Measurements from ENCODE around the gene LRRC8E. TPM values are rescaled to one million over a fixed set of nuclear protein-coding genes. Genes with fewer than 3 reads are reported as not detected.

The LRRC8E gene
- polyA plus RNA-seq, 4 donors = 2.3 to 2.6 (median 2.5) TPM

DNA sequence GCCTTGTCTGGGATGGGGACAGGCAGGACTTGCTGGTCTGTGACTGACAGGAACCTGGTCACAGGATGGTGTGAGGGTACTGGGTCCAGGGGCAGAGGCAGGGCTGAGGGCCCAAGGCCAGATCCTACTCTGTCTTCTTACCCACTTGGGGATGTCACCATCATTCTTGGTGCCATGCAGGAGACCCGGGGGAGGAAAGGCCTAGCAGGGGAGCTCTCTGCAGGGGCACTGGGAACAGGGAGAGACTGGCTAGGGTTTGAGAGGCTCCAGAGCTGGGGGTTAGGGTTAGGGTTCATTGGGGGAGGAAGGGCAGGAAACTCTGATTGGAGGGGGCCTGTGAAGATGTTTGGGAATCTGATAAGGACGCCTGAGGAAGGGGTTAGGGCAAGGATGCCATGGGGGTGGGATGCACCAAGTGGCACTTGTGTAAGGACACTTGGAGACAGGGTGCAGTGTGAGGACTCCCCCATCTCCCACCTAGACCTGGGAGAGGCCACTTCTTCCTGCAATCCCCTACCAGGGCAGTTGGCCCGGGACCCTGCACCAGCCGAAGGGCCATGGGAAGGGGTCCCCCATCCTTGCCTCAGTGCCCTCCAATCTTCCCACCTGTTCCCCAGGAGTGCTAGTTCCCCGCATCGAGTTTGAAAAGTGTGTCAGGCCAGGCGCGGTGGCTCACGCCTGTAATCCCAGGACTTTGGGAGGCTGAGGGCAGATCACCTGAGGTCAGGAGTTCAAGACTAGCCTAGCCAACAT, 21.0 kb upstream of the LRRC8E start:
- DNase-seq (ENCODE audit: low read depth in 4 of 4, low spot score in 2 of 4) = no peak

DNA sequence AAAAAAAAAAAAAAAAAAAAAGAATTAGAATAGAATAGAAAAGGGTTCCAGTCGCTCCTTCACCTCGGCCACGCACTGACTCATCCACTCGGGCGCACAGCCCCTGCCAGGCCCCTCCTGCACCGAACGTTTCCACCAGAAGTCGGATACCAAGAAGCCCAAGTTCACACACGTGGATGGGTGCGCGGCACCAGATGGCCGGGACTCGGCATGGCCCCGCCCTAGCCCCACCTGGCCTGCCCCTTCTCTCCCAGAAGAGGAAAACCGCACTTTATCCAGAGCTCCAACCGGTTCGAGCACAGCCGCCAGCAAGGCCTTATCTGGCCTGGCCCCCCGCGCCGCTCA, 20.0 kb upstream of the LRRC8E start:
- DNase-seq (ENCODE audit: low read depth in 4 of 4, low spot score in 2 of 4) = no peak

DNA sequence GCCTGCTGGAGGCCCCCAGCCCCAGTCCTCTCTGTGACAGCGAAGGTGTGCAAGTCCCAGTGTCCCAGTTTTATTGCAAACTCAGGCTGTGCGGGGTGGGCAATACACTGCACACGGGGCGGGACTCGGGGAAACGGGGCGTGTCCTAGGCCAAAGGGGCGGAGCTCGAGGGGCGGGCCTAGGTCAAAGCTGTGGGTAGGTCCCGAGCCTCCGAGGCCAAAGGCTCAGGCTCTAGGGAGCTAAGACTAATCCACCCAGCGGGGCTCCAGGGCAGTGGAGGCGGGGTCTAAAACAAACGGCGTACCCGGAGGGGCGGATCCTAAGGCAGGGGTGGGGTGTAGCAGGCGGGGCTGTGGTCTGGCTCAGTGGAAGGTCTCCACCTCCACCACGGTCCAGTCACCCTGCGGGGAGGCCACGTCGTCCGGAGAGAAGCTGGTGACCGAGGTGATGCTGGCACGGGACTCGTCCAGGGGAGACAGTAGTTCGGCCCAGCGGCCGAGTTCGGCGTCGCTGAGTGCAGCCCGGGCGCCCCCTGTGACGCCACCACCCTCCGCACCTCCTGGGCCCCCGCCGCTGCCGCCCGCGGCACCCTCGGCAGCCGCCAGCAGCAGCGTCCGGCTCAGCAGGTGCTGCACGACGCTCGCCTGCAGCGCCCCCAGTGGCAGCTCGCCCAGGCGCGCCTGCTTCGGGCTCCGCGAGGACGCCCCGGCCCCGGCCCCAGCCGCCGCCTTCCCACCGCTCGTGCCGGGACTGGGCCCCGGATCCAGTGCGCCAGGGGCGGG, 19.4 kb upstream of the LRRC8E start:
- no peak for DNase-seq (ENCODE audit: low read depth in 4 of 4, low spot score in 2 of 4)

DNA sequence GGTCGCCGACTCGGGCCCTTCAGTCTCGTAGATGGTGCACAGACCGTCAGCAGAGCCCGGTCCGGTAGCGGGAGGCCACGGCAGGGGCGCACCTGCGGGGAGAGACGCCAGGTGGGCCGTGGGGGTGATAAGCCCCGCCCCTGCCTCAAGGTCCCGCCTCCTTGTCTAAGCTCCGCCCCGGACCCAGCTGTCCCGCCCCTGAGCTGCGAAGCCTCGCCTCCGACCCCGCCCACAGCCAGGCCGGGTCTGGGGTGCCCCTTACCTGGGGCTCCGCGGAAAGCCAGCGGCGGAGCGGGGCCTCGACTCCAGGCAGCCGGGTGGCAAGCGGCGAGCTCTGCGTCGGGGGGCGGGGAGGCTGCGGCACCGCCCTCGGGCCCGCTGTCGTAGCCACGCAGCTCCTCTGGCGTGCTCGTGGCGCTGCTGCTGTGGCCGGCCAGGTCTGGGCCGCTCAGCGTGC, 18.8 kb upstream of the LRRC8E start:
- DNase-seq (ENCODE audit: low read depth in 4 of 4, low spot score in 2 of 4) = no peak

DNA sequence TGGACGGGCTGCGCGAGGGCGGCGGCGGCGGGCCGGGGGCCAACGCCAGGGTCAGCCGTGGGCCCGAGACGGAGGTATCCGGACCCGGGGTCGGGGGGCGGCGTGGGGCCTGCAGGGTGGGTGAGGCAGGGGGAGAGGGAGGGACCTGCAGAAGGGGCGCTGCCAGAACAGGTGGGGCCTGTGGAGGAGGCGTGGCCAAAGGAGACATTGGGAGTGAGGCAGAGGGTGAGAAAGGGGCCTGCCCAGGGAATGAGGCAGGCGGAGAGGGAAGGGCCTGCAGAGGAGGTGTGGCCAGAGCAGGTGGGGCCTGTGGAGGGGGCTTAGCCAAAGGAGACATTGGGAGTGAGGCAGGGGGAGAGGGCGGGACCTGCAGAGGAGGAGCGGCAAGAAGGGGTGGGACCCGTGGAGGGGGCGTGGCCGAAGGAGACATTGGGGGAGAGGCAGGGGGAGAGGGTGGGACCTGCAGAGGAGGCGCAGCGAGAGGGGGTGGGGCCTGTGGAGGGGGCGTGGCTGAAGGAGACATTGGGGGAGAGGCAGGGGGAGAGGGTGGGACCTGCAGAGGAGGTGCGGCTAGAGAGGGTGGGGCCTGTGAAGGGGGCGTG, 18.3 kb upstream of the LRRC8E start:
- DNase-seq (ENCODE audit: low read depth in 4 of 4, low spot score in 2 of 4) = no peak

DNA sequence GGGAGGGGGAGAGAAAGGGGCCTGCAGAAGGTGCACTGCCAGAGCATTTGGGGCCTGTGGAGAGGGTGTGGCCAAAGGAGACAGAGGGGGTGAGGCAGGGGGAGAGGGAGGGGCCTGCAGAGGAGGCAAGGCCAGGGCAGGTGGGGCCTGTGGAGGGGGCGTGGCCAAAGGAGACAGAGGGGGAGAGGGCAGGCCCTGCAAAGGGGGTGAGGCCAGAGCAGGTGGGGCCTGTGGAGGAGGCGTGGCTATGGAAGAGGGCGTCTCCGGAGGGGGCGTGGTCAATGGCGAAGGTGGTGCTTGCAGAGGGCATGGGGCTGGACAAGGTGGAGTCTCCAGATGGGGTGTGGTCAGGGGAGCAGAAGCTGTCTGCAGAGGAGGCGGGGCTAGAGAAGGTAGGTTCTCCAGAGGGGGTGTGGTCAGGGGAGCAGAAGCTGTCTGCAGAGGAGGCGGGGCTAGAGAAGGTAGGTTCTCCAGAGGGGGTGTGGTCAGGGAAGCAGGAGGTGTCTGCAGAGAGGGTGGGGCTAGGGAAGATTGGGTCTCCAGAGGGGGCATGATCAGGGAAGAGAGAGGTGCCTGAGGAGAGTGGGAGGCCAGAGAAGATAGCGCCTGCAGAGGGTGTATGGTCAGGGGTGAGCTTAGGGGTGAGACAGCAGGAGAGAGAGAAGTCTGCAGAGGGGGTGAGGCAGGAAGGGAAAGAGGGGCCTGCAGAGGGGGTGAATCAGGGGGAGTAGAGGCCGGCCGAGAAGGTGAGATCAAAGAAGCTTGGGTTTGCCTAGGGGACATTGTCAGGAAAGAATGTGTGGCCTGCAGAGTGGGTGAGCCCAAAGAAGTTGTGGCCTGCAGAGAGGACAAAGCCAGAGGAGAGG, 17.5 kb upstream of the LRRC8E start:
- DNase-seq (ENCODE audit: low read depth in 4 of 4, low spot score in 2 of 4) = no peak

DNA sequence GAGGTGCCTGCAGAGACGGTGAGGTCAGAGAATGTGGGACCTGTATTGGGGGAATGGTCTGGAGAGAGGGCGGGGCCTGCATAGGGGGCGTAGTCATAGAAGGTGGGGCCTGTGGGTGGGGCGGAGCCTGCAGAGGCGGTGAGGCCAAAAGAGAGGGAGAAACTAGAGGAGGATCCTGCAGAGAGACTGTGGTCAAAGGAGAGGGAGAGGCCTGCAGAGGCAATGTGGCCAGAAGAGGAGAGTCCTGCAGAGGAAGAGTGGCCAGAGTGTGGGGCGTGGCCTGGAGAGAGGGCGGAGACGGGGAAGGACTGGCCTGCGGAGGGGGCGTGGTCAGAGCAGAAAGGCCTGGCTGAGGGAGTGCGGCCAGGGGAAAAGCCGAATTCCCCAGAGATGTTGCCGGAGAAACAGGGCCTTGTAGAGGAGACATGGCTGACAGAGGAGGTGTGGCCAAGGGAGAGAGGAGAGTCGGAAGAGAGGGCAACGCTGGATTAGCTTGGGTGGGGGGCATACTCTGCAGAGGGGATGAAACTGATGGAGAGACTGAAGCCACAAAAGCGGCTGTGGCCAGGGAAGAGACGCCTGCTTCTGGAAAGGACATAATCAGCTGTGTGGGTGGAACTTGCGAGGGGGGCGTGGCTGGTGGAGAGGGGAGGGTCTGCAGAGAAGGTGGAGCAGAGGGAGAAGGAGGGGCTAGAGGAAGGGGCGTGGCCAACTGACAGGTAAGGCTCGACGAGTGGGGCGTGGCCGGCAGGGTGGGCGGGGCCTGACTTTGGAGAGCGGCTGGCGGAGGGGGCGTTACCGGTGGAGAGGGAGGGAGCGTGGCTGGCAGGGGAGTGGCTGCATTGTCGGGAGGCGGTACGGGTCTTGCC, 16.6 kb upstream of the LRRC8E start:
- no peak for DNase-seq (ENCODE audit: low read depth in 4 of 4, low spot score in 2 of 4)

DNA sequence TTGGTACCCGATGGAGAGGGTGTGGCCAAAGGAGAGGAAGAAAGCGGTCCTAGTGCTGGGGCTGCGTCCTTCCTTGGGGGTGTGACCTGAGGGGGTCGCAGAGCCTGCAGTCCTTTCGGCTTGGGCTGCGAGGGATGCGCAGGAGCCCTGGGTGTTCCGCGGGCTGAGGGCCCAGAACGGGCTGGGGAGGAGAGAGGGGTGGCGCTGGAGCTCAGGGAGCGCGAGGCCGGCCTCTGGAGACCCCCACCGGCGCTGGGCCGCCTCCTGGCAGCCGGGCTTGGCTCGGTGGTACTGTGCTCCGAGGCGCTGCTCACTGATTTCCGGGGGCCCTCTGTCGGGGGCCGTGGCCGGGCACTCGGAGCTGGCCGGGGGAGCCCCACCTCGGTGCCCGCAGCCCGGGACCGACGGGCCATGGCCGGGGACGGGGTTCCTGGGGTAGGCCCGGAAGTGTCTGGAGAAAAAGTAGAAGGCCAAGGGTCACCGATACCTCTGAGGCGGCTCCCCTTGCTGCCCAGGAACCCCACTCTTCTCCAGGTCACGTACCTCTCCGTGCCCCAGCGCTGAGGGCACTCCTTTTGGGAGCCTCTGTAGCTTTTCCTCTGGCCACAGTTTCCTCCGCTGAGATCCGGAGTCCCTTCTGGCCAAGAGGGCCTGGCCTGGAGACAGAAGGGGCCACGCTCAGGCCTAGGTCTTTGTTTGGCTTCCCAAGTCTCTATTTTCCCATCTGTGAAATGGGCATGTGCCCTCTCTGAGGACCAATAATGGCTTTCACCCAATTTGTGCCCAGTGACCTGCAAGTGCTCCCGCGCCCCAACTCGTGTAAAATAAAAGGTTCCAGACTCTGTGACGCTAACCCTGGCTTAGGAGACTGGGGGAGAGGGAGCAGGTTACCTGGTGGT, 15.8 kb upstream of the LRRC8E start:
- DNase-seq (ENCODE audit: low read depth in 4 of 4, low spot score in 2 of 4) = no peak

DNA sequence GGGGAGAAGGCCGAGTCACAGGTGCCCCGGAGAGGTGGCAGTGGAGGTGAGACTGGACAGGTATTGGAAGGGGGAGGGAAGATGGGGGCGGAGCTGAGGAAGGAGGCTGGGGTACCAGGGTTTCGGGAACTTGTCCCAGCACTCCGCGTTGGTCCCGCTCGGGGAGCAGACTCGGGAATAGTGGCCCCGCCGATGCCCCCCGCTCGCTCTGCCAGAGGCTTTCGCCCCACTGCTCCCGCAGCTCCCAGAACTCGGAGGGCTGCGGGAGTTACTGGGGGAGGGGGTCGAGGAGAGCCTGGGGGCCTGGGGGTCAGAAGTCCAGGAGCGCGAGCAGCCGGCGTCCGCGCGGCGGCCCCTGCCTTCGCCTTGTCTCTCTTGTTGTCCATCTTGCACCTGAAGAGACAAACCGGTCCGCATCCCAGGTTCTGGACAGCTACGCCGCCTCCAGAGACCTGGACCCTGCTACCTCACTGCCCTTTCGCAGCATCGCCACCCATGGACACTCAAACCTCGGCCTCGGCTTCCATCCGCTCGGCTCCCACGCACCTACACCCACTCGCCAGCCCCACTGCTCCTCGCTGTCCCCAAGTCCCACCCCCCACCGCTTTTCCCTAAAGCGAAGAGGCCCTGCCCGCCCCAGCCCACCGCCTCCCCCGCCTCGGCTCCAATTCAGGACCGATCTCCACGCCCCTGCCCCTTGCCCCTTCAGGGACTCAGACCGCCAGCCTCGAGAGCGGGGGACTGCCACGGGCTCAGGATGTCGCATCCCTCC, 14.8 kb upstream of the LRRC8E start:
- no peak for DNase-seq (ENCODE audit: low read depth in 4 of 4, low spot score in 2 of 4)

DNA sequence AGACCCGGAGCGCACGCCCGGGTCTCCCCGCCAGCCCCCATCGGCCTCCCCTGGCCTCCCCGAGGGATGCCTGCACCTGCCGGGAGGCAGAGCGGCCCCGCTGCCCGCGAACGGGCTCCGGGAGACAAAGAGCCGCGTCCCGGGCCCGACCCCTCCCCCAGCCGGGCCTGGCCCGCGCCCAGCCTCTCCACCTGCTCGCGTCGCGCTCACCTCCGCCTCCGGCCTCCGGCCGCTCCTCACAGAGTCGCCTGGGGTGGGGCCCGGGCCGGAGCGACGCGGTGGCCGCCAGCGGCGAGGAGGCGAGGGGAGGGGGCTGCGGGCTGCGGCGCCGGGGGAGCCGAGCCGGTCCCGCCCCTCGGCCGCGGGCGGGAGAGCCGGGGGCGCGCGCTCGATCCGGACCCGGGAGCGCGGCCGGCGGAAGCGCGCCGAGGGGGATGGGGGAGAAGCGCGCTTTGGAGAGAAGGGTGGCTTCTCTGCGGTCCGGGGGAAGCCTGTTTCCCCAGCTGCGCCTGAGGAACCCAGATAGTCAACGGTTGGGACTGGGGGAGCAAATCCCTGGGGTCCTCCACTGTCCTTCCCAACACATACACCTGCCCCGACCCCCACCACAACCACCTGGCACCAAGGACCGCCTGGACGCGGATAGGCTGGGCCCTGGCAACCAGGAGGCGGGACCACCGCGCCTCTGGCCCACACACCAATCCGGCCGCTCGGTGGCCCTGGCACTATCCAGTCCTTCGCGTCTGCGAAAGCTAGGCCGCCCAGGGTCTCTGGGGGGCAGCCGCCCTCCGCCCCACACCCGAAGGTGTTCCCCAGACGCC, 14.0 kb upstream of the LRRC8E start, which contains the start of gene PRR36:
Gene PRR36 (minus strand): TSS at position 315 of the 821 bp plus-strand sequence. CDS start 701 bp downstream, outside the sequence.
- DNase-seq (ENCODE audit: low read depth in 4 of 4, low spot score in 2 of 4) = no peak

DNA sequence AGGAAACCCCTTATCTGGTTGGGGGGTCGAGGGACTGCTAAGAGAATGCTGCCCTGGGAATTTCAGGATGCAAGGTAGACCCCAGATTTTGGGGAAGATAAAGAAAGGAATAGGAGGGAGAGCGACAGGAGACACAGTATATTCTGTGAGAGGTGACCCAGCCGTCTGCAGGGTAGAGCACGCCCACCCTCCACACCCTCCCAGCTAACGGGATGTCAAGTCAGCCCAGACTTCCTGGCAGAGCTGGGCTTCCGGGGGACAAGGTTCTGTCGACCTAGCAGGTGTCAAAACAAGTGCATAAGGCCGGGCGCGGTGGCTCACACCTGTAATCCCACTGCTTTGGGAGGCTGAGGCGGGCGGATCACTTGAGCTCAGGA, 13.4 kb upstream of the LRRC8E start:
- DNase-seq (ENCODE audit: low read depth in 4 of 4, low spot score in 2 of 4) = no peak

DNA sequence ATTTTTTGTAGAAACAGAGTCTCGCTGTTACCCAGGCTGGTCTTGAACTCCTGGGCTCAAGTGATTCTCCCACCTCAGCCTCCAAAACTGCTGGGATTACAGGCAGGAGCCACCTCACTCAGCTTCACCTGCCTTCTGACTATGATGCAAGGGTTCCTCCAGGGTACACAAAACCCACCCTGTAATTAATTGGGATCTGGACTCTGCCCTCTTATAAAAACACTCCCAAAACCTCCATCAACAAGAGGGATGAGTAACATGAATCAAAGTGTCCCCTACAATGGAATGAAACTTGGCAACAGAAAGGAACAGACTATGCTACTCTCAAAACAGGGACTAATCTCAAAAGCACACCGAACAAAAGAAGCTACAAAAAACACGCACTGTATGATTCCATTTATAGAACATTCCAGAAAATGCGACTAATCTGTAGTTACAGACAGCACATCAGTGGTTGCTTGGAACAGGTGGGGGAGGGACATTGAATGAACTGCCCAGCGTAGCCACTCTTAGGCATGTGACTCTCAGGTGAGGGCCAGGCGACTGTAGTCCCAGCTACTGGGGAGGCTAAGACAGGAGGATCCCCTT, 11.0 kb upstream of the LRRC8E start:
- no peak for DNase-seq (ENCODE audit: low read depth in 4 of 4, low spot score in 2 of 4)

DNA sequence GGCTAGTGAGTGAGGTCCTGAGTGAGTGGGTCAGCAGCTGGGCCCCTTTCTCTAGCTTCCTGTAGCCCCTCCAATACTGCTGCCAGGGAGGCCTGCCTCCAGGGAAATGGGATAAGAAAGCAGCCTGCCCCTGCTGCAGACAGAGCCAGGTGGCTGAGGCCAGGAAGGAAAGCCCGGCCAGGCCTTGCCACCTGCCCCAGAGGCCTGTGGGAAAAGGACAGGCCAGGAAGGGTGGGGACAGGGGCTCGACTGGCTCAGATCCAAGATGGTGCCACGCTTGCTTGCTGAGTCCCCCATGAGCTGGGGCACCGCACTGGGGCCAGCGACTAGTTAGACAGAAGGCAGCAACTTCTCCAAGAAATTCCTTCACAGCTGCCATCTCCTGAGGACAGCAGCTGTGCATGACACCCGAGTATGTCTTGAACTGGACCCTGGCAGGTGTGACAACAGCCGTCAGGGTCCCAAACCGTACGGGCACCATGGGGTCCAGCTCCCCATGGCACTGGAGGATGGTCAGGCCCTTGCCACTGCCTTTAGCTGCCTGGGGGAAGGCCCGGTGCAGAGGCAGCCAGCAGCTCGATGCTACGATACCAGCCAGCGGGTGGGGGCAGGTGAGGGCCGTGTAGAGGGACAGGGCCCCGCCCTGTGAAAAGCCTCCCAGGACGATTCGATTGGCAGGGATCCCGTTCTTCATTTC, 9.1 kb upstream of the LRRC8E start:
- DNase-seq (ENCODE audit: low read depth in 4 of 4, low spot score in 2 of 4) = no peak

DNA sequence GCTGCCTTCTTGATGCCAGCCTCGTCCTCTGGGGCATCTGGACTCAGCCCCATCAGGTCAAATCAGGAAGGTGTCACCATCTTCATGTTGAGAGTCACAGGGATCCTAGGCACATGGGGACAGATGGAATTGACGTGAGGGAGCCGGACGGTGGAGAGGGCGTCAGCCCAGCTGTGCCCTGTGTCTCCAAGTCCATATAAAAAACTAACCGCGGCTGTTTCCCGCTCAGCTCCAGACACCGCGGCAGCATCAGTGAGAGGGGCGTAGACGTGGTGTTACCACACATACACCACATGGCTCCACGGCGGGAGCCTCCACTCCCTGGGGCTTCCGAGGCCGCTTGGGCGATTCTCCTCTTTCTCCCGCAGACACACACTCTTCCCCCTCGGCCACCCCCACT, 8.5 kb upstream of the LRRC8E start:
- no peak for DNase-seq (ENCODE audit: low read depth in 4 of 4, low spot score in 2 of 4)

DNA sequence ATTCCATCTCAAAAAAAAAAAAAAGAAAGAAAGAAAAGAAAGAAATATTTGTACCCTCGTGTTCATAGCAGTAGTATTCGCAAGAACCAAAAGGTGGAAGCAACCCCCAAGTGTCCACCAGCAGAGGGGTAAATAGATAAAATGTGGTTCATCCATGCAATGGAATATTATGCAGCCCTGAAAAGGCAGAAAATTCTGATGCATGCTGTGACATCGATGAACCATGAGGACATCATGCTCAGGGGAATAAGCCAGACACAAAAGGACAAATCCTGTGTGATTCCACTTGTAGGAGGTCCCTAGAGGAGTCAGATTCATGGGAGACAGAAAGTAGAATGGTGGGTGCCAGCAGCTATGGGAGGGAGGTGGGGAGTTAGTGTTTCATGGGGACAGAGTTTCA, 6.4 kb upstream of the LRRC8E start:
- DNase-seq (ENCODE audit: low read depth in 4 of 4, low spot score in 2 of 4) = no peak

DNA sequence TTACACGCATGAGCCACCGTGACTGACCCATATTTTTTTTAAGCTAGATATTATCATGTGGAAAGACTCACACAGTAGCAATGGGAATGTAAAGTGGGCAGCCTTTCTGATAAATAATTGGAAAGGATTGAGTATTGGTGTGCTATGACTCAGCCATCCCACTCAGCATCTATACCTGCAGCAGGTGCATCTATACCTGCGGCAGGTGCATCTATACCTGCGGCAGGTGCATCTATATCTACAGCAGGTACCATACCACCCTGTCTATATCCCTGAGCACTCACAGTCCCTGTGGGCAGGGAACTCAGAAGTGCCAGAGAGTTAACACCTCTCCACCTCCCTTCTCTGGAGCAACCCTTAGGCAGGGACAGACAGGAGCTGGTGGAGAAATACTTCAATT, 5.2 kb upstream of the LRRC8E start:
- DNase-seq (ENCODE audit: low read depth in 4 of 4, low spot score in 2 of 4) = no peak
